Measurements from ENCODE around the gene ADAM15. TPM values are rescaled to one million over a fixed set of nuclear protein-coding genes. Genes with fewer than 3 reads are reported as not detected.

The ADAM15 gene
- total RNA-seq, 1 donor from 2014 or later: 382 TPM

GRCh38 chr1:155092131-155092530, 41.0 kb downstream of the ADAM15 start:
- peaks cover 15% of the 10 kb centered on the region for H3K27me3 Mint-ChIP-seq (ENCODE audit: unreplicated experiment)
- no peak overlapping the region for H3K4me3 Mint-ChIP-seq (ENCODE audit: unreplicated experiment)
- peaks cover 14% of the 10 kb centered on the region for H3K36me3 Mint-ChIP-seq (ENCODE audit: low read depth, unreplicated experiment)
- no peak for DNase-seq (ENCODE audit: low spot score)
- no peak overlapping the region for H3K27ac Mint-ChIP-seq (ENCODE audit: unreplicated experiment)
- H3K4me1 Mint-ChIP-seq (ENCODE audit: unreplicated experiment): peaks cover 30% of the 10 kb centered on the region
- no peaks in the 10 kb centered on the region for H3K9me3 Mint-ChIP-seq (ENCODE audit: unreplicated experiment)
- TF ChIP-seq, protein P1, sequence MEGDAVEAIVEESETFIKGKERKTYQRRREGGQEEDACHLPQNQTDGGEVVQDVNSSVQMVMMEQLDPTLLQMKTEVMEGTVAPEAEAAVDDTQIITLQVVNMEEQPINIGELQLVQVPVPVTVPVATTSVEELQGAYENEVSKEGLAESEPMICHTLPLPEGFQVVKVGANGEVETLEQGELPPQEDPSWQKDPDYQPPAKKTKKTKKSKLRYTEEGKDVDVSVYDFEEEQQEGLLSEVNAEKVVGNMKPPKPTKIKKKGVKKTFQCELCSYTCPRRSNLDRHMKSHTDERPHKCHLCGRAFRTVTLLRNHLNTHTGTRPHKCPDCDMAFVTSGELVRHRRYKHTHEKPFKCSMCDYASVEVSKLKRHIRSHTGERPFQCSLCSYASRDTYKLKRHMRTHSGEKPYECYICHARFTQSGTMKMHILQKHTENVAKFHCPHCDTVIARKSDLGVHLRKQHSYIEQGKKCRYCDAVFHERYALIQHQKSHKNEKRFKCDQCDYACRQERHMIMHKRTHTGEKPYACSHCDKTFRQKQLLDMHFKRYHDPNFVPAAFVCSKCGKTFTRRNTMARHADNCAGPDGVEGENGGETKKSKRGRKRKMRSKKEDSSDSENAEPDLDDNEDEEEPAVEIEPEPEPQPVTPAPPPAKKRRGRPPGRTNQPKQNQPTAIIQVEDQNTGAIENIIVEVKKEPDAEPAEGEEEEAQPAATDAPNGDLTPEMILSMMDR (IDR thresholded peaks at IDR 0.05; ENCODE audit: unreplicated experiment): no peak

GRCh38 chr1:155092641-155093040, 41.5 kb downstream of the ADAM15 start:
- peak overlapping the region; percentile 33 for H3K4me3 Mint-ChIP-seq (ENCODE audit: unreplicated experiment)
- peaks cover 12% of the 10 kb centered on the region for H3K27me3 Mint-ChIP-seq (ENCODE audit: unreplicated experiment)
- no peak overlapping the region for H3K27ac Mint-ChIP-seq (ENCODE audit: unreplicated experiment)
- no peaks in the 10 kb centered on the region for H3K9me3 Mint-ChIP-seq (ENCODE audit: unreplicated experiment)
- H3K4me1 Mint-ChIP-seq (ENCODE audit: unreplicated experiment): peaks cover 25% of the 10 kb centered on the region
- TF ChIP-seq, protein P1 (IDR thresholded peaks at IDR 0.05; ENCODE audit: unreplicated experiment): no peak
- DNase-seq (ENCODE audit: low spot score): no peak
- peaks cover 8% of the 10 kb centered on the region for H3K36me3 Mint-ChIP-seq (ENCODE audit: low read depth, unreplicated experiment)

GRCh38 chr1:155093911-155094621, 43.0 kb downstream of the ADAM15 start:
- DNase-seq (ENCODE audit: low spot score): no peak
- Mint-ChIP-seq H3K27me3 (ENCODE audit: unreplicated experiment) (peaks cover 10% of the 10 kb centered on the region), H3K27ac (ENCODE audit: unreplicated experiment) (no peak overlapping the region), H3K9me3 (ENCODE audit: unreplicated experiment) (no peaks in the 10 kb centered on the region), H3K4me1 (ENCODE audit: unreplicated experiment) (peaks cover 23% of the 10 kb centered on the region), H3K36me3 (ENCODE audit: low read depth, unreplicated experiment) (peaks cover 5% of the 10 kb centered on the region), H3K4me3 (ENCODE audit: unreplicated experiment) (no peak overlapping the region)
- TF ChIP-seq, protein P1 (IDR thresholded peaks at IDR 0.05; ENCODE audit: unreplicated experiment): no peak

- Mint-ChIP-seq H3K27ac (ENCODE audit: unreplicated experiment) (no peak overlapping the region), H3K27me3 (ENCODE audit: unreplicated experiment) (peaks cover 10% of the 10 kb centered on the region), H3K4me3 (ENCODE audit: unreplicated experiment) (peak overlapping the region; percentile 39), H3K36me3 (ENCODE audit: low read depth, unreplicated experiment) (peaks cover 5% of the 10 kb centered on the region), H3K4me1 (ENCODE audit: unreplicated experiment) (peaks cover 23% of the 10 kb centered on the region), H3K9me3 (ENCODE audit: unreplicated experiment) (no peaks in the 10 kb centered on the region)
- DNase-seq (ENCODE audit: low spot score): no peak
- TF ChIP-seq, protein P1 (IDR thresholded peaks at IDR 0.05; ENCODE audit: unreplicated experiment): no peak
These were observed 43.5 kb downstream of the ADAM15 start for GRCh38 chr1:155094622-155094948.

DNA sequence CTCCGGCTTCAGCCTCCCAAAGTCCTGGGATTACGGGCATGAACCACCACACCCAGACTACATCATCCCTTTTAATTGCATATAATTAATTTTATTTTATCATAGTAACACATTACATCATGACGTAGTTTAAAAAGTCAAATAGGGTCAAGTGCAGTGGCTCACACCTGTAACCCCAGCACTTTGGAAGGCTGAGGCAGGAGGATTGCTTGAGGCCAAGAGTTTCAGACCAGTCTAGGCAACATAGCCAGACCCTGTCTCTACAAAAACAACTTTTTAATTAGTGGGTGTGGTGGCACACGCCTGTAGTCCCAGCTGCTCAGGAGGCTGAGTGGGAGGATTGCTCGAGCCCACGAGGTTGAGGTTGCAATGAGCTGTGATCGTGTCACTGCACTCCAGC, 48.2 kb downstream of the ADAM15 start:
- H3K4me1 Mint-ChIP-seq (ENCODE audit: unreplicated experiment): peaks cover 5% of the 10 kb centered on the region
- H3K36me3 Mint-ChIP-seq (ENCODE audit: low read depth, unreplicated experiment): no peaks in the 10 kb centered on the region
- H3K9me3 Mint-ChIP-seq (ENCODE audit: unreplicated experiment): no peaks in the 10 kb centered on the region
- DNase-seq (ENCODE audit: low spot score): no peak
- TF ChIP-seq, protein P1 (IDR thresholded peaks at IDR 0.05; ENCODE audit: unreplicated experiment): no peak
- H3K4me3 Mint-ChIP-seq (ENCODE audit: unreplicated experiment): no peak overlapping the region
- peaks cover 3% of the 10 kb centered on the region for H3K27me3 Mint-ChIP-seq (ENCODE audit: unreplicated experiment)
- H3K27ac Mint-ChIP-seq (ENCODE audit: unreplicated experiment): no peak overlapping the region
